ENCODE results near the gene REG4.

- TF ChIP-seq CTCF (IDR thresholded peaks at IDR 0.05) (no peak), POLR2AphosphoS5 (IDR thresholded peaks at IDR 0.05; ENCODE audit: insufficient read depth in 1 of 2, low read depth in 1 of 2) (no peak)
These were observed 6.9 kb upstream of the REG4 start for GRCh38 chr1:119818181-119818580.

All from vagina (tissue), 2 donors.